GM12875 (cell line): Measurements from ENCODE around the gene BBS5.
"Not testable (repeated sequence)": the region's sequence is repeated elsewhere in the genome, so short reads cannot be mapped to it uniquely, and the experiment has no call there.

Experiments
- H3K4me3 ChIP-seq: one replicate; pipeline ENCODE4 v1.5.1; 2011; ENCODE audit warnings: low read depth, low read length, control low read depth
- TF ChIP-seq, protein P1 (sequence below): IDR thresholded peaks from 2 replicates; pipeline ENCODE4 v1.5.1; 2011; ENCODE audit warnings: low read depth, mild to moderate bottlenecking, control low read depth, inconsistent platforms, low read length, moderate library complexity, borderline replicate concordance; ENCODE audit not compliant: insufficient read depth

BBS5 gene

DNA sequence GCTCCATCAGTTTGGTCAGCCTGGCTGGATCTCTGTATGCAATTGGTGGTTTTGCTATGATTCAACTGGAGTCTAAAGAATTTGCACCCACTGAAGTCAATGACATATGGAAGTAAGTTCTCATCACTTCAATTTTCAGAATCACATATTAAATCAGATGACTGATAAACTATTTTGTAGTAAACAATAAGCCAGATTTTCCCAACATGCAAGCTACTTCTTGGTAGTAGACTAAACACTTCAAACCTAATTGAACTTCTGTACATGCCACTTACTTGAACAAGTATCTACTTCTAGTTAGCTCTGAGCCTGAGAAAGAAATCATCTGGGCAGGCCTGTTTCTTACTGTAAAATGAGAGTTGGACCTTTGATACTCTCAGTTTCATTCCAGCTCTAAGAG is 41.6 kb downstream of the BBS5 start:
- TF ChIP-seq, protein P1, sequence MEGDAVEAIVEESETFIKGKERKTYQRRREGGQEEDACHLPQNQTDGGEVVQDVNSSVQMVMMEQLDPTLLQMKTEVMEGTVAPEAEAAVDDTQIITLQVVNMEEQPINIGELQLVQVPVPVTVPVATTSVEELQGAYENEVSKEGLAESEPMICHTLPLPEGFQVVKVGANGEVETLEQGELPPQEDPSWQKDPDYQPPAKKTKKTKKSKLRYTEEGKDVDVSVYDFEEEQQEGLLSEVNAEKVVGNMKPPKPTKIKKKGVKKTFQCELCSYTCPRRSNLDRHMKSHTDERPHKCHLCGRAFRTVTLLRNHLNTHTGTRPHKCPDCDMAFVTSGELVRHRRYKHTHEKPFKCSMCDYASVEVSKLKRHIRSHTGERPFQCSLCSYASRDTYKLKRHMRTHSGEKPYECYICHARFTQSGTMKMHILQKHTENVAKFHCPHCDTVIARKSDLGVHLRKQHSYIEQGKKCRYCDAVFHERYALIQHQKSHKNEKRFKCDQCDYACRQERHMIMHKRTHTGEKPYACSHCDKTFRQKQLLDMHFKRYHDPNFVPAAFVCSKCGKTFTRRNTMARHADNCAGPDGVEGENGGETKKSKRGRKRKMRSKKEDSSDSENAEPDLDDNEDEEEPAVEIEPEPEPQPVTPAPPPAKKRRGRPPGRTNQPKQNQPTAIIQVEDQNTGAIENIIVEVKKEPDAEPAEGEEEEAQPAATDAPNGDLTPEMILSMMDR = no peak
- no peak overlapping the region for H3K4me3 ChIP-seq

DNA sequence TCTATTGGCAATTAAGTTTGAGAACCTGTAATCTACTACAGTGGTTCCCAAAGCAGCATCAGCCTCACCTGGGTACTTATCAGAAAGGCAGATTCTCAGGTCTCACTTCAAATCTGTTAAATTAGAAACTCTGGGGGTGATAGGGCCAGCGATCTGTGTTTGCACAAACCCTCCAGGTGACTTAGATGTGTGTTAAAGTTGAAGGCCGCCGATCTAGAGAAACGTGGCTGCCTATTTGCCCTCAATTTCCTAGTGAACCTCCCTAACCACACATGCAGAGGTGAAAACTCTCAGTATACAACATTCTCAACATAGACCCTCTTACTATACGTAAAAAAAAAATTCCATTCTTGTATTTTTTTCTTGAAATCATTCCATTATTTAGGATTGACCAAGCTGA is 44.4 kb downstream of the BBS5 start:
- no peak overlapping the region for H3K4me3 ChIP-seq
- TF ChIP-seq, protein P1 = no peak

DNA sequence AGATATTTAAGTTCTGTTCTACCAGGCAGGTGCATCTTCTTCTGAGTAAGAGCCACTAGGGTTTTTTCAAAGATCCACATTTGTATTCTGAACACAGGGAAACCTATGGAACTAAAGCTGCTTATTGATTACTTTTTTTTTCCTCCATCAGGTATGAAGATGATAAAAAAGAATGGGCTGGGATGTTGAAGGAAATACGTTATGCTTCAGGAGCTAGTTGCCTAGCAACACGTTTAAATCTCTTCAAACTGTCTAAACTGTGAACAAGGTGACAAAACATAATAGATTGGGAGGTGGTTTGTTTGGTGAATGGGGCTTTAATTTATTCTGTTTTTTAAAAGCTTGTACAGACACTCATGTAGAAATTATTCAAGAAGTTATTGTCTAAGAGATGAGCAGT is 46.1 kb downstream of the BBS5 start:
- H3K4me3 ChIP-seq = no peak overlapping the region
- TF ChIP-seq, protein P1 = no peak

DNA sequence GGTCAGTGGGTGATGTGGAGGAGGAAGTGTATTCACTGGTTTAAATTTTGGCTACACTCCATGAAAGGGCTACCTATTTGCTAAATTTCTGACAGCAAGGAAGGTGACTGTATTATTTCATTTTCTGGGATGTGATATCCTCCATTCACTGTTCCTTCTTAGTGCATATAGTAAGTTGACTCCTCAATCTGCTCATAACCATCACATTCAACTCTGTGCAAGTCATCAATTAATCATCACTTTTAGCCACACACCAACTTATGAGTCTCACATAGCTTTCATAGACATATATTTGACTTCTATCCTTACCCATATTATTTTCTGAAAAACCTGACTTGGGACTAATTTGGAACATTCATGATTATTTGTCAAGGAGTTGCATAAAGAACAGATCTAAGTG is 47.2 kb downstream of the BBS5 start:
- no peak overlapping the region for H3K4me3 ChIP-seq
- TF ChIP-seq, protein P1 = no peak

DNA sequence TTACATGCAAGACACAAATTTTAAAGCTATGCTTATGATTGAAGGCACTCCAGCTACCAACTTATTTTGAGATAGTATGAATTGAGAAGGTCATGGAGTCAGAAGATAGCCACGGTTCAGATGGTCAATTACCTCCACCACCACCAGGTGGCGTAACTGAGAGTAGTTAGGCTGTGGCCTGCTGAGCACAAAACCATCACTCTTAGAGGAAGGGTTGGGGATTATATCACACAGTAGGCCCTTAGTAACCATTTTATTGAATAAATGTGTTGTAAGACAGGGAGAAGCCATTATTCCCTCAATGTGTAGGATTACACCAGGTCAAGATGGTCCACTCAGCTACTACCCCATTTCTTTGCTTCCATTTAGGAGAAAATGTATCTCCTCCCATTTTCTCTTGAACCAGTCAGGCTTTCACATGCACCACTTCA is 49.0 kb downstream of the BBS5 start:
- TF ChIP-seq, protein P1 = peak; percentile 83
- no peak overlapping the region for H3K4me3 ChIP-seq

- H3K4me3 ChIP-seq = not testable (repeated sequence)
These were observed 60.2 kb downstream of the BBS5 start for GRCh38 chr2:169539460-169539859.

DNA sequence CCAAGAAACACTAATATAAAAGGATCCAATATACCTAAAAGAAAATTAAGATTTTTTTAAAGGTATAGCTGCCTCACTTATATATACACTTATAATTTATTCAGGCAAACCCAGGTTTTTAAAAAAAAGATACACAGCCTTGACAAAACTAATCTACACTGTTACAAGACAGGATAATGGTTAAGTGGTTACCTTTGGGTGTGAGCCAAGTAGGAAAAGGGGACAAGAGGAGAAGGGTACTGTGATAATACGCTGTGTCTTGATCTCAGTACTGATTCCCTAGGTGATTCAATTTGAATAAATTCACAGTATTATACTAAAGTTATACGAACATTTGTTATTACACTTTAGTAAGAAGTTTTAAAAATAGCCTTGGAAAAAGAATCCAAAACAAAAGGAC is 60.9 kb downstream of the BBS5 start:
- no peak overlapping the region for H3K4me3 ChIP-seq
- TF ChIP-seq, protein P1 = no peak

DNA sequence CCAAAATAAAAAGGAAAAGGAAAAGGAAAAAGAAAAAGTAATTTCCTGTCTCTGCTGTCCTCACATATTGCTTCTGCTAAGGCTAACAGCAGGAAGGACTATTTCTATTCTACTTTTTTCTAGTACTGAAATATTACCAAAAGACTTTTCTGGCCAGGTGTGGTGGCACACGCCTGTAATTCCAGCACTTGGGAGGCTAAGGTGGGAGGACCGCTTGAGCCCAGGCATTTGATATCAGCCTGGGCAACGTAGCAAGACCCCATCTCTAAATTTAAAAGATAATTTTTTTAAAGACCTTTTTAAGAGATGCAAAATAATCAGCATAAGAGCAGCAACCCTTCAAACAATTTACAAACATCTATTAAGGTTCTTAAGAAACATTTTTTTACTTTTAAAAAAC is 63.1 kb downstream of the BBS5 start:
- TF ChIP-seq, protein P1 = no peak
- no peak overlapping the region for H3K4me3 ChIP-seq
